GM11168 (cell line): ENCODE results near the gene PKDCC.
"Not testable (repeated sequence)": the region's sequence is repeated elsewhere in the genome, so short reads cannot be mapped to it uniquely, and the experiment has no call there.

Source experiments
- in situ Hi-C: fragments of 300-500 bp; cut with MboI; formaldehyde crosslinking; loops from one replicate; pipeline ENCODE4 v1.12.0; 2022; ENCODE audit warnings: low sequenced_read_pairs; ENCODE audit not compliant: unreplicated experiment

Gene PKDCC

DNA sequence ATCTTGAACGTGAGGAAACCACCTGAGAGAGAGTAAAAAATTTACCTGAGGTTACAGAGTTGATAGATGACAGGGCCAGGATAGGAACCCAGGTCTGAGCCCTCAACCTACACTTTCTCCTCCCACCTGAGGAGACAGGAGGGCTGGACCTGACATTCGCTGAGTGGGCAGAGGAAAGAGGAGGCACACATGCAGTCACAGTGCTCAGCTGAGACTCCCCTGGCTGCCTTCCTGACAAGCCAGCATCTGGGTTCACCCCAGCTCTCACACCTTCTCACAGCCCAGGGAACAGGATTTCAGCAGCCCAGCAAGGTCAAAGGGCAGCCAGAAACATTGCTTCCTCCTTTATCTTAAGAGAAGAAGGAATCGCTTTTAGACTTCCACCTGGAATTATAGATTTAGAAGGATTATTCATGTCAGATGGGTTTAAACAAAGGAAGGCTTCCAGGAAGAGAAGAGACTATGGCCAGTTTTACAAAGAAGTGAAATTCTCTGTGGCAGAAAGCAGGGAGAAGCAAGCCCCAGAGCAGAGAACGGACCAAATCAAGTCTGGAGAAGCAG is 18.1 kb upstream of the PKDCC start:
- in situ Hi-C loops, result loop anchor here (10.0 kb wide), 1 partner anchor 55 kb away; no protein-coding TSS in a partner anchor

DNA sequence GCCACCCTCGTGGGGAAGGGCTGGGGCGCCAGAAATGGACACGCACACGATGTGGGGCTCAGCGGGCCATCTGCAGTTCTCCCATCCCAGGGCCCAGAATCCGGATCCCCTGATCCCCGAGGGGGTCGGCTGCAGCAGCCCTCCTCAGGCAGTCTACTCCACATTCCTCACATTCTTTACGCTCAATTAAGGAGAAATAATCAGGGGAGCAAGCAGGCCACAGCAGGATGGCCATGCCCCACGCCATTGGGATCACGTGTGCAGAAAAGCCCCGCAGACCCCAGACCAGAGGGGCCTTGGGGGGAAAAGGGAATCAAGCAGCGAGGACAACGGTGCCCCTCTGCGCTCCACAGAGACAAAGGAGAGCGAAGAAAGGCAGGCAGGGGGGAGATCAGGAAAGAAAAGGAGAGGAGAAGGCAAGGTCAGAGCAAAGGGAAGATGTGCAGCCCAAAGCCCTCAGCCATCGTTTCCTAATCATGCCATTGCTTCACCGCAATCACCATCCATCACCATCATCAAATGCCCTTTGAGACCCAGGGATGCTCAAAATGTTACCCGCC is 17.5 kb upstream of the PKDCC start:
- in situ Hi-C loops, result no loop called here

DNA sequence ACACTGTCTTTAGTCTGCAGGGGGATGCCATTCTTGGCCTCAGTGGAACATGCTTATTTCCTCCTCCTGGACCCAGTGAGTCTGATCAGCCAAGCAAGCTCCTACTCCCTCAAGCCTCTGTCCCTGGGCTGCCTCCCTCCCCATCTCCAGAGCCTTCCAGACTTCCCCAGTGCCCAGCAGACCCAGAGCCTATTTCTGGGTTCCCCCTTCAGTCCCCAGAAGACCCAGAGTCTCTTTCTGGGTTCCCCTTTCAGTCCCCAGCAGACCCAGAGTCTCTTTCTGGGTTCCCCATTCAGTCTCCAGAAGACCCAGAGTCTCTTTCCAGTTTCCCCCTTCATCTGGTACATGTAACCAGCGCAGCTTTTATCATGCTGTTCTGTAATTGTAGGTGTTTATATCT is 17.0 kb upstream of the PKDCC start:
- in situ Hi-C loops, result no loop called here

DNA sequence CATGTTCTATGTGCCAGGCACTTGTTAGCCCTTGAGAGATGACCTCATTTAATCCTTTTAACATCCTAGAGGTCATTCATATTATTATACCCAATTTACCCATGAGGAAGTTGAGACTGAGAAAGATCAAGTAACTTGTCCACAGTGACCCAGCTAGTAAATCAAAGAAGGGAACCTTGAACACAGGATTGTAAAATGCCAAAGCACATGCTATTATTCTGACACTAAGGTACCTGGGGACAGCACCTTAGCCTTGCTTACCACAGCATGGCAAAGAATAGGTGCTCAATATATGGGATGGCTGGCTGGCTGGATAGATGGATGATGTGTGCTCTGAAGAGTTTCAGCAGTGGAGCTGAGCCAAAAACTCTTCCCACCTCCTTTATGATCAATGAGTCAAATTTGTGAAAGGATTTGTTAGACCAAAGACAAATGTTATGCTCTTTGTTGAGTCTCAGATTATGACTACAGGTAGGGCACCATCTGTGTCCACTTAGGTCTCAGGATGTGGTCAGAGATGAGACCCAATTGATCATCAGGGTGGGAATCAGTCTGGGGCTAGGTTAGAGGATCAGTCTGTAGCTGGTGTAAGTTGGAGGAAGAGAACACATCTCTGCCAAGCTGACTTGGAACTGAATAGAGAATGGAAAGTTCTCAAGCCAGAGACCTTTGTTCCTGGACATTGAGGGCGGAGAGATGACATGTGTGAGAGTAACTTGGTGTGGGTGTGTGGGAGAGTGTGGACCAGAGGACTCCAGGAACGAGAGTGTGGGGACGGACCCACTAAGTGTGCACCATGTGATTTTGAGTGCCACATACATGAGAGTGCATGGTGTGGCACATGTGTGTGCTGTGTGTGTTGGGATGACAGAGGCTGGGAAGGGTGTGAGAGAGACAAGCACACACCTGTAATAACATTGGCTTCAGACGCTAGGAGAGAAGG is 16.3 kb upstream of the PKDCC start:
- in situ Hi-C loops, result no loop called here

DNA sequence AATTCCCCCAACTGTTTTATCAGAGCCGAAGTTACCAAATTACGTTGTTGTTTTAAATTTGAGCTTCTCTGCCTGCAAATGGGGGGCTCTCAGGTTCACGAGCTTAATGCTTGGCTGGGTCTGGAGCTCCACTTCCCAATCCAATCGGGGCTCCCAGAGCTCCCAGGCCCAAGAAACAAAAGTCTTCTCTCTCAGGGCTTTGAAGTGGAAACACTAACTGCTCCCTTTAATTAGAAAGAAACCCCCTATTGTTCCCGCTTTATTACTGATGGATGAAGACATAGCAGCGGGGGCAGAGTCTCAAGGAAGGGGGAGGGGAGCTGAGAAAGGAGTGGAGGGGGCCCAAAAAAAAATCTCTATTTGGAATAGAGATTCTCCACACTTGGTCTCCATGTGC is 15.6 kb upstream of the PKDCC start:
- in situ Hi-C loops, result no loop called here

DNA sequence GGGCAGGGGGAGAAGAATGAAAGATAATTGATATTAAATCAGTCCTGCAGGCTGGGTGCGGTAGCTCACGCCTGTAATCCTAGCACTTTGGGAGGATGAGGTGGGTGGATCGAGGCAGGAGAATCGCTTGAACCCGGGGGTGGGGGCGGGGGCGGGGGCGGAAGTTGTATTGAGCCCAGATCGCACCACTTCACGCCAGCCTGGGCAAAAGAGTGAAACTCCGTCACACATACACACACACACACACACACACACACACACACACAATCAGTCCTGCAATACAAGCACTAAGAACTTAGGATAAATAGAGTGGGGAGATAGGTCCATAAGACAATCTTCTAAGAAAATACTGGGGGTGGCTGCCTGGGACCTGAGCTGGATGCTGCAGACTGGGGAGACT is 15.1 kb upstream of the PKDCC start:
- in situ Hi-C loops, result no loop called here

DNA sequence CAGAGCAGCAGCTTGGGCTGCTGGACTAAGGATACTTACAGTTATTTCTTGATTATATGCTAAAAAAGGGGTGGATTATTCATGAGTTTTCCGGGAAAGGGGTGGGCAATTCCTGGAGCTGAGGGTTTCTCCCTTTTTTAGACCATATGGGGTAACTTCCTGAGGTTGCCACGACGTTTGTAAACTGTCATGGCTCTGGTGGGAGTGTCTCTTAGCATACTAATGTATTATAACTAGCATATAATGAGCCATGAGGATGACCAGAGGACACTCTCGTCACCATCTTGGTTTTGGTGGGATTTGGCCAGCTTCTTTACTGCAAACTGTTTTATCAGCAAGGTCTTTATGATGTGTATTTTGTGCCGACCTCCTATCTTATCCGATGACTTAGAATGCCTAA is 13.7 kb upstream of the PKDCC start:
- in situ Hi-C loops, result not testable (repeated sequence)

DNA sequence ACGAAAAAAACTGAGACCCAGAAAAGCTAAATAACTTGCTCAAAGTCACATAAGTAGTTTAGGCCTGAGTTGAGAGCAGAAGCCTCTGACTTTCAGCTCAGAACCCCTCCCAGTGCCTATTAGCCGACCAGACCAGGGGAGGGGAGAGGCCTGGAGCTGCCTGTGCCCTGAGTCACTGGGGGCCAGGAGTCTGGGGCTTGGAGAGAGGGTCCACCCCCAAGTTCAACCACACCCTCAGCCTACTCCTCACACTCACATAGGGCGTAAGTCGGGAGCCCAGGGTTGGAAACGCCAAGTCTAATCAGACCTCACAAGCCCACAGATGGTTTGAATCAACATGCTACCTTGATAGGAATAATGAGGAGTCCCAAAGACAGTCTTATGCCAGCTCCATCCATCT is 12.6 kb upstream of the PKDCC start:
- in situ Hi-C loops, result no loop called here

DNA sequence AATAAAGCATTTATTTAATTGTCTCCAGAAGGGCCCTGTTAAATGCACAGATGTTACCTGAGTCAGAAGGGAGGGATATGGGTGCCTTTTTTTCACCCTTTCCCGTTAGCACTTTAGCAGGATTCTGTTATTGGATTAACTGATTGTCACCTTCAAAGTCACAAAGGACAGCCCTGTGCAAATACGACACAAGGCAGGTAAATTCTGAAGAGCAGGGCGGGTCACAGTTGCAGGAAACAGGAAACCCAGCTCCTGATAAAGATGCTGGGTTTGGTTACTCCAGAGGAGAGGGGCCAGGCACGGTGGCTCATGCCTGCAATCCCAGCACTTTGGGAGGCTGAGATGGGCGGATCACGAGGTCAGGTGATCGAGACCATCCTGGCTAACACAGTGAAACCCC is 11.4 kb upstream of the PKDCC start:
- in situ Hi-C loops, result no loop called here

DNA sequence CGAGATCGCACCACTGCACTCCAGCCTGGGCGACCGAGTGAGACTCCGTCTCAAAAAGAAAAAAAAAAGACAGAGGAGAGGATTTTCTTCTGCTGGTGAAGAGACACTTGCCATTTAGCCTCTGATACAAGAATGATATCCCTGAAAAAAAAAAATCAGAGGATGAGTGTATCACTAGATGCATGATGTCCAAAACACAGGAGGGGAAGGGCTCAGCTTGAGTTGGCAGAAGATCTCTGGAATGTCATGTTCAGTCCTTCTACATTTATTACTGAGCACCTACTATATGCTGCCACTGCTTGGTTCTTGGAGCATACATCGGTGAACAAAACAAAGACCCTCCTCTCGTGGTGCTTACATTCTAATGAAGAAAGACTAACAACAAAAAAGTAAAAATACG is 10.9 kb upstream of the PKDCC start:
- in situ Hi-C loops, result no loop called here

DNA sequence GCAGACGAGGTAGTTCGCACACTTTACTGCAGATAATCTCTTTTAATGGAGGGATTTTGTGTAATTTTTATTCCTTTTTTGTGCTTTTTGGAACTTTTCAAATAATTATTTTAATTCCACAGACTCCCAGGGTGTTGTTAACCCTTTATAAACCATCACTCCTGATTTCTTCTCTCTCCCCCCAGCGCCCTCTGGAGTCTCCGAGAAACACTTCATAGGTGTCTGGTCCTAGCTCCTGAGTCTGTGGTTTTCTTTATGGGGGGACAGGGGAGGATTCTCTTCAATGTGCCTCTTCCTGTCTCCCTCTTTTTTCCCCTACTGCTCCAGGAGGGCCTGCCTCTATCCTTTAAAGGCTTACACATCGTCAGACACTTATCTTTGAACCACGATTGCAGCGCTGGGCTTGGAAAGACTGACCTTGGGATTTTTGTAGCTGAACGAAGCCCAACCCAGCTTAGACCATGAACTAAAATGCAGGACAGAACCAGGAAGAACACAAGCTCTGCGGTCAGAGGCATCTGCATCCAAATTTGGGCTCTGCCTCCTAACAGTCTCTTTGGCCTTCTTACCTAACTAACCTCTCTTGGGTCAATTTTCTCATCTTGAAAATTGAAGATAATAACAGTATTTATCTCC is 7.1 kb upstream of the PKDCC start:
- in situ Hi-C loops, result no loop called here

DNA sequence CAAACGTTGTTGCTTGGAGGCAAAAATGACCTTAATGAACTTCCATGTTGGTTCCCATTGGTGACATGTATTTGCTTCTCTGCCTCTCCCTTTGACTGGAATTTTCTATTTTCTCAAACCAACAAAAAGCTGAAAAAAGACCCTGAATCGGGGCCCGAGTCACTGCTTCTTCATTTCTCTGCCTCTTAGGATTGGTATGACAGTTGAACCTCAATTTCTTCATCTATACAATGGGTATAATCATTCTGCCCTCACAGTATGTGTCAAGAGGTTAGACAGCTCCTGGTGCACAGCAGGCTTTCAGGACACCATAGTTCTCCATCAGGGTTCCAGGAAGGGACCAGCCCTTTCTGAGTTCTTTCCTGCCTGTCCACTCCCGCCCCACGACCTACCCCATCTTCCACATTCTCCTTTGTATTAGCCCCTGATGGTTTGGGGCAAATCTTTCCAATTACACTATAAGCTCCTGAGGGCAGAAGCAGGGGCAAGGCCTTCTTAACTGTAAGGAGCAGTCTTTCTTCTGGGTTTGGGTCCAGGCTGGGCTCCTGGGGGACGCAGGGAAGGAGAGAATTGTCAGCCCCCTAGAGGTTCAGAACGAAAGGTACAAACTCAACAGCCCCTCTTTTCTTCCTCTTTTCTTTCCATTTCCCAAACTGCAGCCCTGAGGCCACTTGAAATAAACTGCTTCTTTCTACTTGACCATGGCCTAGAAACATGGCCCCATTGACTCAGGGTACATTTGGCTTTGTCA is 6.3 kb upstream of the PKDCC start:
- in situ Hi-C loops, result no loop called here

DNA sequence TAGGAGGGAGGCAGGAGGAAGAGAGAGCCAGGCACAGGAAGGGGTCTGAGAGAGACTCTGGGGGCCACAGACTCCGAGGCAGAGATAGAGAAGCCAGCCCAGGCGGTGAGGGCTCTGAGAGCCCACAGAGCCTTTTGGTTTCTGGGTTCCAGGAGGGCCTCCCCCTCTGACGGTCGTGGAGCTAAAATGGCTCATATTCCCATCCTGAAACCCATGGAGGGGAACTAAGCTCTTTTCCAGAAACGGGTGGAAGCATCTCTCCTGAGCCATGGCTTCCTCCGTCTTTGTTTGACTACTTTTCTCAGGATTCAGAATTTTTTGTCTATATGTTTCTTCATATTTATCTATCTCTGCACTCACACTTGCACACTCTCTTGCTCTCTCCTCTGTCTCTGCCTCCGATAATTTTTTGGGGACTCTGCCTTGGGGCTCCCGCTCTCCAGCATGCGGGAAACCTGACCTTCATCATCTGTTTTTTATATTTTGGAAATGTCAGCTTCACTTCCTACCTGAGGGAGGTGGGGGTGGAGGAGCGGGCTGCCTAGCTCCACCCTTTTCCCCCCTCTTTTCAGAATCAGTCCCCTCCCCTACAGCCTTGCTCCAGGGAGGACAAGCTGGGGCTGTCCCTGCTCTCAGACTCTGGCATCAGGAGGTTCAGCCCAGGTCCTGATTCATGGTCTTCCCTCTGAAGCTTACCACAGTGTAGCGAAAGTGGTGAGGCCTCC is 5.0 kb upstream of the PKDCC start:
- in situ Hi-C loops, result no loop called here

DNA sequence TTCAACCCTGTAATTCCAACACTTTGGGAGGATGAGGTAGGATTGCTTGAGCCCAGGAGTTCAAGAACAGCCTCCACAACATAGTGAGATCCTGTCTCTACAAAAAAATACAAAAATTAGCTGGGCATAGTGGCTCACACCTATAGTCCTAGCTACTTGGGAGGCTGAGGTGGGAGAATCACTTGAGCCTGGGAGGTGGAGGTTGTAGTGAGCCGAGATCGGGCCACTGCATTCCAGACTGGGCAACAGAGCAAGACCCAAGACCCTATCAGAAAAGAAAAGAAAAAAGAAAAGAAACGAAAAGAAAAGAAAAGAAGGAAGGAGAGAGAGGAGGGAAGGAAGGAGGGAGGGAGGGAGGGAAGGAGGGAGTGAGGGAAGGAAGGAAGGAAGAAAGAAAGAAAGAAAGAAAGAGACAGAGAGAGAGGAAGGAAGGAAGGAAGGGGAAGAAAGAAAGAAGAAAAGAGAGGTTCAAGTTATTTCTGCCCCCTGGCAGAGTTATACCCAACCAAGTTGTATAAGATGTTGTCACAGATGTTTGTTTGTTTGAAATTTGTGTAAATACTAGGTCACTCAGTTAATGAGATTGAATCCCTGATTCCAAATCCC is 3.9 kb upstream of the PKDCC start:
- in situ Hi-C loops, result no loop called here

DNA sequence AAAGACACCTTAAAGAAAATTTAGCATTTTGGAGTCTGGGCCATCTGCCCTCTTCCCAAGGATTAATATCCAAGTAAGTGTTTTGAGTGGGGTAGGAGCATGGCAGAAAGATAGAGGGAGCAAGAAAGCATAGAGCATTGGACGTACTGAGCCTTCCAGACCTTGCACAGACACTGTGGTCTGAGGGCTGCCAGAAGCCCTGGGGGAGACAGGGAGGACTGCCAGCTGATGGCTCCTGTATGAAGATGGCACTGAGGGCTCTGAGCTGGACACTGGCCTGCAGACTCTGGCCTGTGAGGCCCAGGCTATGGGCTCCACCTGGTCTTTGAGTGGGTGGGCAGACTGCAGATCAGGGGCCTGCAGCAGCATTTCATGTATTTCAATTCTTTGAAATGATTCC is 2.9 kb upstream of the PKDCC start:
- in situ Hi-C loops, result no loop called here

DNA sequence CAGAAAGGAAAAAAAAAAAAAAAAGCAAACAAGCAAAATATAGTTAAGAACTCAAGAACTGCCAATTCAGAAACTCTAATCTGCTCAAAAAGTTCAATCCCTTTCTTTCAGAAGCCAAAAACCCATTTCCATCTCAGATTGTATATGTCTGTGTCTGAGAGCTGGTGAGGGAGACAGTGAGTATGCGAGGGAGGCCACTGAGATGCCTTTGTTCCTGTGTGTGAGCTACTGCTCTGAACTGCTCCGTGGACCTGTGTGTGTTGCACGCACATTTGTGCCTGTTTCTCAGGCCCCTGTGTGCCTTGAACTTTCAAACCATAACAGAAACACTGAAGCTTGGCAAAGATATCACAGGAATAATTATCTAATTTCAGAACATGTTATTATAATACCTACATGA is 2.5 kb upstream of the PKDCC start:
- in situ Hi-C loops, result no loop called here

DNA sequence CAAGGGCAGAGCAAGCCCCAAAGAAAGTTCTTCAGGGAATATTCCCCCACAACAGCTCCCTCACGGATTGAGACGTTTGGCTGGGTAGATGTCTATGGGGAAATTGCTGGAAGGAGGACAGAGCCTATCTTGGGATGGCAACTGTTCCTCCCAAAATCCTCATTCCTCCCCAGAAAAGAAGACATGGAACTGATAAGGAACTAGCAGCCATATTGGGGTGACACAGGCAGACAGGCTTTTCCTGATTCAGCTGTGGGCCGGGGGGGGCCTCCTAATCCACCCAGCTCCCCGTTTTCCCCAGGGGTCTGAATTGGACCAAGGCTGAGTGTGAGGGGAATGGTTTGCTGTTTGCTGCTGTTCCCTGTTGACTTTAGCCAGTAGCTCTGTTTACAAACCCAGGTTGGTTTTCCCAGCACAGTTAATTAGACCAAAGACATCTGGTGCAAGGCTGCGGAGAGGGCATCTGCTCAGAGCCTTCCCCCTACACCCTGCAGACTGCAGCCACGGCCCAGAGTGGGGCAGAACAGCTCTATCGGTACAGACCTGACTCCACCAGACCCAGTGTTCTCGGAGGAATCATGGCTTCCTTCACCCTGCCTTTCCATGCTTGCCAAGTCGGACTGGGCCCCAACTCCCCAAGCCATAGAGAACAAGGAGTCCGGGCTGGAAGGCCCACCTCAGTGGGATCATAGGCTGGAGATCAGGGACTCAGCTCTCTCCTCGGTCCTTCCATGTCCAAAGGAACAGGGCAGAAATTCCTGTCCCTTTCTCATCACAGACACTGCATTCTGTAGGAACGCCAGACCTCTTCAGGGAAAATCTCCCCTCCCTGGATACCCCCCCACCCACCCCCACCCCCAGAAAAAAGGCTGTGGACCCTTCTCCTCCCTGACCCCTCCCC is 1.7 kb upstream of the PKDCC start:
- in situ Hi-C loops, result no loop called here

DNA sequence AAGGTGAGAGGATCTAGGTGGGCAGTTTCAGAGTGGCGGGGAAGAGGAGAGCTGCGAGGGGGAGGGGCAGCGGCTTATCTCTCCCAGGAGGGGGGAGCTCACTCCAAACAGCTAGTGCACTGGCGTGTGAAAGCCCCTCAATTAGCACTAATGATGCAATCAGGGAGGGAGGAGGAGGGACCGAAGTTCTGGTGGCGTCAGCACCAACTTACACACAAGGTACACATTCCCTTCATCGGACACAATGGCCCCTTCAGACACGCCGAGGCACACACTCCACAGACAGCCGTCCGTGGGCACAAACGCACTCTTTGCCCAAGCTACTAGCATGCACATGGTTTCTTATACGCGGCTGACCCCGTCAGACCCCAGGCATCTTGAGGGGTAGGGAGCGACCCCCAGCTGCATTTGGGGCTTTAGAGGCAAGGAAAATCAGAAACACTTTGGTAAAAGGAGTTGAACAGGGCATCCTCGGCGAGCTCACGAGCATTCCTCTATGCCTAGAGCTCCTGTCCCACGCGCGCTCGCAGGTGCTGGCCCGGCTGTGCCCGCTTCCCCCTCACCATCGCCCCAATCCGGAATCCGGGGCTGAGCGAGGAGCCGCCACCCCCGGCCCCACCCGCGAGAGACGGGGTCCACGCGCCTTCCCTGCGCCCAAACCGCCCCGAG is 868 bp upstream of the PKDCC start:
- in situ Hi-C loops, result no loop called here
